Activated CD4-positive, alpha-beta T cell treated with anti-CD3 and anti-CD28 coated beads, Interleukin-2, amount 50 U/mL, for 24 hours (primary cell): Measurements from ENCODE around the gene KRTAP29-1.
"Not testable (repeated sequence)": the region's sequence is repeated elsewhere in the genome, so short reads cannot be mapped to it uniquely, and the experiment has no call there.

ENCODE experiments used
- DNase-seq, 2 donors: peaks; one replicate each; pipeline ENCODE4 v3.0.0-alpha.2; 2020; ENCODE audit warnings: low read depth in 1 of 2, low spot score in 1 of 2

KRTAP29-1 gene

GRCh38 chr17:41302981-41303380 is 330 bp upstream of the KRTAP29-1 start:
- DNase-seq, result no peak

GRCh38 chr17:41301204-41301790 is 1.4 kb downstream of the KRTAP29-1 start:
- no peak for DNase-seq

GRCh38 chr17:41298458-41299135 is 4.1 kb downstream of the KRTAP29-1 start:
- no peak for DNase-seq

- no peak for DNase-seq
Measured at GRCh38 chr17:41296846-41297245, 5.8 kb downstream of the KRTAP29-1 start.

- no peak for DNase-seq
Measured at GRCh38 chr17:41294016-41294415, 8.6 kb downstream of the KRTAP29-1 start.

GRCh38 chr17:41287050-41287449 is 15.6 kb downstream of the KRTAP29-1 start:
- no peak for DNase-seq

GRCh38 chr17:41284546-41284945 is 18.1 kb downstream of the KRTAP29-1 start:
- DNase-seq, result no peak

- DNase-seq, result no peak
Measured at GRCh38 chr17:41284043-41284442, 18.6 kb downstream of the KRTAP29-1 start.

GRCh38 chr17:41278176-41278955 is 24.3 kb downstream of the KRTAP29-1 start:
- DNase-seq, result no peak

- not testable (repeated sequence) for DNase-seq
Measured at GRCh38 chr17:41275648-41276190, 26.9 kb downstream of the KRTAP29-1 start, which contains the start of gene KRTAP9-7. KRTAP9-7 (plus strand) TSS chr17:41275698; CDS start chr17:41275698, 0 bp downstream.

GRCh38 chr17:41271858-41272257 is 30.8 kb downstream of the KRTAP29-1 start:
- DNase-seq, result no peak

- not testable (repeated sequence) for DNase-seq
Measured at GRCh38 chr17:41271323-41271722, 31.3 kb downstream of the KRTAP29-1 start.

GRCh38 chr17:41267711-41268110 is 34.9 kb downstream of the KRTAP29-1 start:
- DNase-seq, result no peak

- DNase-seq, result no peak
Measured at GRCh38 chr17:41265078-41265477, 37.6 kb downstream of the KRTAP29-1 start, which contains the start of gene KRTAP9-6. KRTAP9-6 (plus strand) TSS chr17:41265378; CDS start chr17:41265378, 0 bp downstream.

GRCh38 chr17:41264599-41264998 is 38.1 kb downstream of the KRTAP29-1 start:
- DNase-seq, result no peak

GRCh38 chr17:41263212-41263611 is 39.4 kb downstream of the KRTAP29-1 start:
- no peak for DNase-seq

- no peak for DNase-seq
Measured at GRCh38 chr17:41258406-41258805, 44.2 kb downstream of the KRTAP29-1 start.

- no peak for DNase-seq
Measured at GRCh38 chr17:41256291-41256685, 46.4 kb downstream of the KRTAP29-1 start.

GRCh38 chr17:41255381-41256290 is 47.0 kb downstream of the KRTAP29-1 start, which contains the start of gene KRTAP9-9:
KRTAP9-9 (plus strand) TSS chr17:41255384.
- DNase-seq, result not testable (repeated sequence)

GRCh38 chr17:41254861-41255260 is 47.8 kb downstream of the KRTAP29-1 start:
- no peak for DNase-seq
